ENCODE data around the gene HSPBAP1. TPM values are rescaled to one million over a fixed set of nuclear protein-coding genes. Genes with fewer than 3 reads are reported as not detected.
"Not testable (repeated sequence)": the region's sequence is repeated elsewhere in the genome, so short reads cannot be mapped to it uniquely, and the experiment has no call there.

The HSPBAP1 gene
- total RNA-seq, 4 donors from 2014 or later: 1.2 to 22.8 (median 10.3) TPM

- intact Hi-C loops (cut with DNase I; ENCODE audit: low total_unique reads) (no loop called here), in situ Hi-C loops (cut with MboI; ENCODE audit: low pct_ligation_motif_present in 1 of 4, low pct_unique_long_range_greater_than_20kb in 1 of 4, low sequenced_read_pairs in 3 of 4) (no loop called here)
- no peaks in the 10 kb centered on the region for H3K27me3 ChIP-seq
- no peaks in the 10 kb centered on the region for H3K4me1 ChIP-seq
- DNase-seq: no peak
- H3K4me3 ChIP-seq: no peak overlapping the region
- no peaks in the 10 kb centered on the region for H3K9me3 ChIP-seq
- H3K36me3 ChIP-seq: peaks cover 0 to 66% (median 32%) of the 10 kb centered on the region in 4 donors
- 86 to 100% methylated on average over 1 to 3 of the region's 3 CpGs for WGBS, 2 donors (ENCODE audit: low coverage in 1 of 2)
- TF ChIP-seq EP300 (IDR thresholded peaks at IDR 0.05; ENCODE audit: low read depth): no peak
- TF ChIP-seq POLR2AphosphoS5 (IDR thresholded peaks at IDR 0.05): no peak
- TF ChIP-seq, protein P1, sequence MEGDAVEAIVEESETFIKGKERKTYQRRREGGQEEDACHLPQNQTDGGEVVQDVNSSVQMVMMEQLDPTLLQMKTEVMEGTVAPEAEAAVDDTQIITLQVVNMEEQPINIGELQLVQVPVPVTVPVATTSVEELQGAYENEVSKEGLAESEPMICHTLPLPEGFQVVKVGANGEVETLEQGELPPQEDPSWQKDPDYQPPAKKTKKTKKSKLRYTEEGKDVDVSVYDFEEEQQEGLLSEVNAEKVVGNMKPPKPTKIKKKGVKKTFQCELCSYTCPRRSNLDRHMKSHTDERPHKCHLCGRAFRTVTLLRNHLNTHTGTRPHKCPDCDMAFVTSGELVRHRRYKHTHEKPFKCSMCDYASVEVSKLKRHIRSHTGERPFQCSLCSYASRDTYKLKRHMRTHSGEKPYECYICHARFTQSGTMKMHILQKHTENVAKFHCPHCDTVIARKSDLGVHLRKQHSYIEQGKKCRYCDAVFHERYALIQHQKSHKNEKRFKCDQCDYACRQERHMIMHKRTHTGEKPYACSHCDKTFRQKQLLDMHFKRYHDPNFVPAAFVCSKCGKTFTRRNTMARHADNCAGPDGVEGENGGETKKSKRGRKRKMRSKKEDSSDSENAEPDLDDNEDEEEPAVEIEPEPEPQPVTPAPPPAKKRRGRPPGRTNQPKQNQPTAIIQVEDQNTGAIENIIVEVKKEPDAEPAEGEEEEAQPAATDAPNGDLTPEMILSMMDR (IDR thresholded peaks at IDR 0.05): no peak
- no peak for TF ChIP-seq POLR2A (IDR thresholded peaks at IDR 0.05)
- no peak overlapping the region for H3K27ac ChIP-seq
Observed at GRCh38 chr3:122714273-122714672, 79.4 kb downstream of the HSPBAP1 start.

DNA sequence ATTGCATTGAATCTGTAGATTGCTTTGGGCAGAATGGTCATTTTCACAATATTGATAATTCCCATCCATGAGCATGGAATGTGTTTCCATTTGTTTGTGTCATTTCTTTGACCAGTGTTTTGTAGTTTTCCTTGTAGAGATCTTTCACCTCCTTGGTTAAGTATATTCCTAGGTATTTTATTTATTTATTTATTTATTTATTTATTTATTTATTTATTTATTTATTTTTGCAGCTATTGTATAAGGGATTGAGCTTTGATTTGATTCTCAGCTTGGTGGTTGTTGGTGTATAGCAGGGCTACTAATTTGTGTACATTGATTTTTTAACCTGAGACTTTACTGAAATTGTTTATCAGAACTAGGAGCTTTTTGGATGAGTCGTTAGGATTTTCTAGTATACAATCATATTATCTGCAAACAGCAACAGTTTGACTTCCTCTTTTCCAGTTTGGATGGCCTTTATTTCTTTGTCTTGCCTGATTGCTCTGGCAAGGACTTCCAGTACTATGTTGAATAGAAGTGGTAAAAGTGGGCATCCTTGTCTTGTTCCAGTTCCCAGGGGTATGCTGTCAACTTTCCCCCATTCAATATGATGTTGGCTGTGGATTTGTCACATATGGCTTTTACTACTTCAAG is 82.9 kb downstream of the HSPBAP1 start:
- H3K27me3 ChIP-seq; H3K4me3 ChIP-seq; H3K4me1 ChIP-seq; in situ Hi-C loops (cut with MboI; ENCODE audit: low pct_ligation_motif_present in 1 of 4, low pct_unique_long_range_greater_than_20kb in 1 of 4, low sequenced_read_pairs in 3 of 4); DNase-seq; H3K9me3 ChIP-seq; intact Hi-C loops (cut with DNase I; ENCODE audit: low total_unique reads); H3K27ac ChIP-seq: not testable (repeated sequence)
- H3K36me3 ChIP-seq: peaks cover 0 to 48% (median 21%) of the 10 kb centered on the region in 4 donors
- WGBS, 2 donors (ENCODE audit: low coverage in 1 of 2): 93 to 100% methylated on average over 1 of the region's 1 CpG

DNA sequence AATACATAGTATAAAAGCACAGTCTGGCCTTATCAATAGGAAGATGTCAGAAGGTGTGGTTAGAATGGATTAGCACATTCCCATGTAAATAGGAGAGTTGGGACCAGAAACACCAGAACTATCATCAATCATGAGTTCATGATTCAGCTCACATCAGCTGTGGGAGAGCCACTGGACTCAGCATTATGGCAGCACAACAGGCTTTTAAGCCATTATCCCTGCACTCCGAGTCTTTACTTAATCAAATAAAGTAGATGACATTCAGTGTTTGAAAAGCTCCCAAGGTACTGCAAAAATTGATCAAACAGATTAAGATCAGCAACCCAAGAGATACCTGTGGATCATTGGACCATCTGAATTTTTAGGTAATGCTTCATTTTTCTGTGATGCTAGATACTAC is 88.3 kb downstream of the HSPBAP1 start:
- peaks cover 0 to 25% (median 3%) of the 10 kb centered on the region in 4 donors for H3K36me3 ChIP-seq
- in situ Hi-C loops (cut with MboI; ENCODE audit: low pct_ligation_motif_present in 1 of 4, low pct_unique_long_range_greater_than_20kb in 1 of 4, low sequenced_read_pairs in 3 of 4): no loop called here

GRCh38 chr3:122700193-122700592 is 93.4 kb downstream of the HSPBAP1 start:
- Histone ChIP-seq H3K27ac (no peak overlapping the region), H3K36me3 (peaks cover 0 to 34% (median 8%) of the 10 kb centered on the region in 4 donors), H3K27me3 (no peaks in the 10 kb centered on the region), H3K4me1 (no peaks in the 10 kb centered on the region), H3K4me3 (no peak overlapping the region), H3K9me3 (no peaks in the 10 kb centered on the region)
- TF ChIP-seq, protein P1 (IDR thresholded peaks at IDR 0.05): no peak
- TF ChIP-seq EP300 (IDR thresholded peaks at IDR 0.05; ENCODE audit: low read depth): no peak
- TF ChIP-seq POLR2A (IDR thresholded peaks at IDR 0.05): no peak
- TF ChIP-seq POLR2AphosphoS5 (IDR thresholded peaks at IDR 0.05): no peak
- in situ Hi-C loops (cut with MboI; ENCODE audit: low pct_ligation_motif_present in 1 of 4, low pct_unique_long_range_greater_than_20kb in 1 of 4, low sequenced_read_pairs in 3 of 4): no loop called here
- no peak for DNase-seq
- intact Hi-C loops (cut with DNase I; ENCODE audit: low total_unique reads): no loop called here
- WGBS, 2 donors (ENCODE audit: low coverage in 1 of 2): 75 to 79% methylated on average over 2 of the region's 2 CpGs

More for the DNA sequence above, 88.3 kb downstream of the HSPBAP1 start:
- no peak for TF ChIP-seq POLR2A (IDR thresholded peaks at IDR 0.05)
- TF ChIP-seq EP300 (IDR thresholded peaks at IDR 0.05; ENCODE audit: low read depth): no peak
- TF ChIP-seq, protein P1 (IDR thresholded peaks at IDR 0.05): no peak
- no peak for TF ChIP-seq POLR2AphosphoS5 (IDR thresholded peaks at IDR 0.05)
- no peaks in the 10 kb centered on the region for H3K4me1 ChIP-seq
- H3K9me3 ChIP-seq: no peaks in the 10 kb centered on the region
- H3K4me3 ChIP-seq: no peak overlapping the region
- no peak overlapping the region for H3K27ac ChIP-seq
- H3K27me3 ChIP-seq: no peaks in the 10 kb centered on the region
- 90 to 100% methylated on average over 1 of the region's 1 CpG for WGBS, 2 donors (ENCODE audit: low coverage in 1 of 2)
- DNase-seq: no peak
- intact Hi-C loops (cut with DNase I; ENCODE audit: low total_unique reads): no loop called here
